HG02798 (cell line): Measurements from ENCODE around the gene TGM3.

ENCODE experiments used
- ATAC-seq: cut with Tn5 transposase; IDR thresholded peaks from one replicate; pipeline ENCODE4 v1.9.1; 2021; ENCODE audit warnings: mild to moderate bottlenecking; ENCODE audit not compliant: unreplicated experiment, poor library complexity

TGM3 gene

DNA sequence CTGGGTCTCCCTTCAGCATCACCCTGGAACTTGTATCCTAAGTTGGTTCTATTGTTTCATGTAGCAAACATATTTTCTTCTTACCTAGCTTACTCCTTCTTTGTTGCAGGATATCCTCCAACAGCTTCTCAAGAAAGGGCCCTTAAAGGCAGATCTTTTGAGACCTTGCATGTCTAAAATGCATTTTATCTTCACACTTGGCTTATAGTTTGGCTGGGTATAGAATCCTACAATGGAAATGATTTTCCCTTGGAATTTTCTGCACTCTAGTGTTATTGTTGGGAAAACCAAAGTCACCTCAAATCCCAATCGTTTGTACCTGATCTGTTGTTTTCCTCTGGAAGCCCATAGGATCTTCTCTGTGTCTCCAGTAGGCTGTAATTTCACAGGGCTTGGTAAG, 72.8 kb downstream of the TGM3 start:
- ATAC-seq, result no peak

- no peak for ATAC-seq
Measured at GRCh38 chr20:2373098-2373497, 77.3 kb downstream of the TGM3 start.

DNA sequence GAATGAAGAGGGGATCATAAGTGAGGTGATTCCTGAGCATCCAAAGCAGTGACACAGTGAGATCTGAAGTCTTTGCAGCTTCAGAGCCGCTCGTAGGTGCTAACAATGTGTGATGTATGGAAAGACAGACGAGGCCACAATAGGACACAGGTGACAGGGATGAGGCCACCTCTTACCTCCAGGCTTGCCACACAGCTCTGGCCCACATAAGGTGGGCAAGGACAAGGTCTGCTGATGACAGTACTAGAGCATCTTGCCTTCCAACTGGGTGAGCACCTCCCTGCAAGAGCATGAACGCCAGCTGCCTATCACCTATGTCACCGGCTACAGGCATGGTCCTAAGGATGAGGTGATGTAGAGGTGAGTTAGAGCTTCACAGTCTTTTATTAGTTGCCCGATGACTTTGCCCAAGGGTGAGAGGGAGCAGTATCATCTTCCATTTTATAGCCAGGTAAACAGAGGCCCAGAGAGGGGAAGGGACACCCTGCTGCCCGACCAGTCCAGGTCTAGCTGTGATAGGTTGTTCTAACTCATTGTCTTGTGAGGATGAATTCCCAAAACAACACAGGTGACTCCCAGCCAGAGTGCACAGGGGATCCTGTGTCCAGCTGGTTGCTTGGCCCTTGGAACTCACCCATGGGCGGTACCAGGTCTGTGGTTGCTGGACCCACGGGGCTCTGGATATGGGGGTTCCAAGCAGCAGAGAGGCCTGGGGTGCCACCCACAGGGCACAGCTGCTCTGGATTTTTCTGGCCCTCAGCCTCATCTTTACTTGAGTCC, 78.7 kb downstream of the TGM3 start:
- no peak for ATAC-seq

DNA sequence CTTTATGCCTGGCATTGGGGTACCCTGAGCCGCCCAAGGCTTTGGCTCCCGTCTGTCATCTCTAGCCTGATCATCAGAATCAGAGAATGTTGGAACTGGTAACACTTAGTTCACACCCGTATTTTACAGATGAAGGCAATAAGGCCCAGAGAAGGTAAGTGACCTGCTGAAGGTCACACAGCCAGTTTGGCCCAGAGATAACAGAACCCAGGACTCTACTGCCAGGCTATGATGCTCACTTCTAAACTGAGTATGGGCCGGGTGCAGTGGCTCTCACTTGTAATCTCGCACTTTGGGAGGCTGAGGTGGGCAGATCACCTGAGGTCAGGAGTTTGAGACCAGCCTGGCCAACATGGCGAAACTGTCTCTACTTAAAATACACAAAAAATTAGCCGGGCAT, 83.1 kb downstream of the TGM3 start:
- ATAC-seq, result no peak

DNA sequence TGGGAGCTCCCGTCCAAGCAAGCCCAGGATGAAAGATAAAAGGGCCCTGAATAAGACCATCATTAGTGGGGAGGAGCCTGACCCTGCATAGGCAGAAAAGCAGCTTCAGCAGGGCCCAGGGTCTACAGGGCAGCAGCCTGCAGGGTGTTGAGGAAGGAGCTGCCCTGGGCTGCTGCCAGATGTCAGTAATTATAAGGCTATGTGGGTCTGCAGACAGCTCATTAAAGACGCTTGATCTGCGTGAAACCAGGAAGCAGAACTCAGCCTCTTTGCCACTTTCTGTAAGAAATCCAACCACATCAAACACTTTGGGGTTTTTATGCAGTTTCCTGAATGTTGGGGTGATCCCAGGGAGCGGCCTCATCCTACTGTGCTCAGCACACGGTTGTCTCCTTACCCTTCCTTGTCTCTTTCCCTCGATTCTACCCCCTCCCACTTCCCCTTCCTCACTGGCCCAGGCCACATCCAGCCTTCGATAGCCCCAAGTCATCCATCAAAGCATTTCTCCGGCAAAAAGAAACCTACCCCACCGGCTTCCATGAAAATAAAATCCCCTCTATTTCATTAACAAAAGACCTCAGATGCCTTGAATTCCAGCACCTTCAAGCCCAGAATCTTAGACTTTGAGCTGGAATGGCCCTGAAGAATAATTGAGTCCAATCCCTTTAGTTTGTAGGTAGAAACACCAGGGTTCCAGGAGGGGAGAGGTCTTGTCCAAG, 83.9 kb downstream of the TGM3 start:
- no peak for ATAC-seq

GRCh38 chr20:2380601-2381000, 84.8 kb downstream of the TGM3 start, which contains the start of gene TGM6:
TSS of gene TGM6 (plus strand) at chr20:2380901. CDS start at chr20:2380969, 68 bp downstream.
- ATAC-seq, result no peak

DNA sequence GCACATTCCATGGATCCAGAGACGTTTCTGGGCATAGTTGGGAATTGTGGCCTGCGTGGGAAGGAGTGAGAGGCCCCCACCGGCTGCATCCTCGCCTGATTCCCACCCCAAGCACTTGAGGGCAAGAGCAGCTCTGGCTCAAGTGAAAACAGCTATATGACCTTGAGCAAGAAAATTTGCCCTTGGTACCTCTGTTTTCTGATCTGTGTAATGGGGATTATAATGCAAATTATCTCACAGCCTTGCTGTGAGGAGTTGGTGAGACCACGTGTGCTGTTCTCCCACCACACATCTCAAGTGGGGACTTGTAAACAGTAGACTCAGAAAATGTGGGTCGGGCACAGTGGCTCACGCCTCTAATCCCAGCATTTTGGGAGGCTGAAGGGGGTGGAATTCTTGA, 85.5 kb downstream of the TGM3 start:
- ATAC-seq, result no peak

DNA sequence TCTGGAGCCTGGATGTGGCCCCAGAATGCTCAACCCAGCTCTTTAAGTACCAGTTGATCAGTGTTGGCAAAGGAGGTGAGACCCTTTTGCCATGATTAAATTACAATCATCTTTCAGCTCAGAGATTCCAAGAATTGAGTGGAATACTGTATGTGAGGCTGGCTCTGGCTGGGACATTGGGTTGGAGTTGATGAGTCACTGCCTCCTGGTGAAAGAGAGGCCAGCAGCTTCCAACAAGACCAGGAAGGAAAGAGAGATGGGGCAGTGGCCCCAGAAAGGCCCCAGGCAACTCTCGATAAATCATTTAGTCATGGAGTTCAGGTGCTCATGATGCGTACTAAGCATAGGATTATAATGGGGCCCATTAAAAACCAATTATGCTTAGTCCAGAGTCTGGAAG, 87.0 kb downstream of the TGM3 start:
- ATAC-seq, result no peak

DNA sequence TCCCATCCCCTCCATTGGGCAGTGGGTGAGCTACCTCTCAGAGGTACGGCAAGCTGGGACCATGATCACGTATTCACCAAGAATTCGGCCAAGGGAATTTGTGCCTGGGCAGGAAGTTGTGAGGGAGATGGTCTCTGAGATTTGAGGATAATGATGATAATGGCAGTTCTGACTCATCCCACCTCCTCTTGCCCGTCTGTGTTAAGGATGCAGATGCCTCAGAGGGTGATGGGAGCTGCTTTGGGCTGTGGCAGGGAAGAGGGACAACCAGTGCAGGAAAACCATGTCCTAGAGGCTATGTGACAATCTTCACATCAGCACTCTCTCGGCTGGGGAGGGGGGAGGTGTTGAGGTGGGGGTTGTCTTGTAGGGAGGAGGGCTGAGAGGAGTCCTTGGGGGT, 89.2 kb downstream of the TGM3 start:
- ATAC-seq, result no peak

DNA sequence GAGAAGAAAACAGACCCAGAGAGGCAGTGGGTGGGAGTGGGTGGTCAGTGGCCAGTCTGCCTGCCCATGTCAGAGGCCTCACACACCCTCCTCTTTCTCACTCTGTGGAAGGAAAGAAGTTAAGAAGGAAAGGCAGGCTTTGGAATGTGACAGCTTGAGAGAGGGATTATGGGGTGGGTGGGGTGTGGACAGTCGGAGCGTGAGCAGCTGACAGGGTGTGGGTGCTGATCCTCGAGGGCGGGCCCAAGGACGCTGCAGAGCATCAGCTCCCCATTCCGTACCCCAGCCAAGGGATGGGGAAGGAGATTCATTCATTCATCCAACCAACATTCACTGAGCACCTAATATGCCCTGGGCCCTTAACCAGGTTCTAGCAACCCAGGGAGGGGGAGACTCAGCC, 89.7 kb downstream of the TGM3 start:
- ATAC-seq, result no peak

DNA sequence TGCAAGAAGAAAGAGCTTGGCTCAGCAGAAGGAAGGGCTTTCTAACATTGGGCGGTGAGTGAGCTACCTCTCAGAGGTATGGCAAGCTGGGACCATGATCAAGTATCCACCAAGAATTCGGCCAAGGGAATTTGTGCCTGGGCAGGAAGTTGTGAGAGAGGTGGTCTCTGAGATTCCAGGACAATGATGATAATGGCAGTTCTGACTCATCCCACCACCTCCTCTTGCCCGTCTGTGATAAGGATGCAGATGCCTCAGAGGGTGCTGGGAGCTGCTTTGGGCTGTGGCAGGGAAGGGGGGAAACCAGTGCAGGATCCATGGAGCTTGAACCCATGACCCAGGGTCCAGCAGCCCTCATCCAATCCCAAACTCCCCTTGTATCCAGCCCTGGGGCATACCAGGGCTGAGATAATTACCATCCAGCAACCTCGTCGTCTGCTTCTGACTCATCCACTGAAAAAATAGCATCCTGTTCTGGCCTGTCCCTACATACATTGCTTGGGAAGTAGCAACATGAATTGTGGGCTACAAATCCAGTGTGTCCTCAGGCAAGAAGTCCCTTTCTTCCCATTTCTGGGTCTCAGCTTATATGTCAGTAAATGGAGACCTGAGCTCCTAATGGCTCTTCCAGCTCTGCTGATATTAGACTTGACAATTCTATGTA, 90.8 kb downstream of the TGM3 start:
- ATAC-seq, result no peak

GRCh38 chr20:2387180-2387577, 91.4 kb downstream of the TGM3 start:
- ATAC-seq, result no peak

GRCh38 chr20:2387580-2387979, 91.8 kb downstream of the TGM3 start:
- no peak for ATAC-seq
